ENCODE measurements around the gene S100A3. TPM values are rescaled to one million over a fixed set of nuclear protein-coding genes. Genes with fewer than 3 reads are reported as not detected.
A peak's percentile ranks its signal among the peaks of the same experiment; 100 is the strongest.

Gene S100A3
- polyA plus RNA-seq, 3 donors, result 0.31 to 0.54 TPM; not detected in 1

DNA sequence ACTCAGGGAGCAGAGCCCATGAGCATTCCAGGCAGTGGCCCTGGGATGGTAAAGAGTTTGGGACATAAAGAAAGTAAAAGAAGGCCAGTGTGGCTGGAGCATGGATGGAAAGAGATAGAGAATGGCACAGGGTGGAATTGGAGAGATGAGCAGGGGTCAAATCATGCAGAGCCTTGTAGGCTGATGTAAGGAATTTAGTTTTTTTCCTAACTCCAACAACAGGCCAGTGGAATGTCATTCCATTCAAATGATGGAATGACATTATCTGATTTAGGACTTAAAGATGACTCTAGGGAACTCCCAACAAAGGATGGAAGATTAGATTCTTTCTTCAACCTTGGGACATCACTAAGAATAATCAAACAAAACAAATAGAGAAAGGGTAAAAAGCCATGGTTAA is 29.4 kb upstream of the S100A3 start:
- Histone ChIP-seq H3K36me3 (replicated peaks in 1 of 2; ENCODE audit: control insufficient read depth in 1 of 2, insufficient read depth in 2 of 2, low read length in 2 of 2) (no peaks in the 10 kb centered on the region), H3K27me3 (ENCODE audit: control insufficient read depth in 2 of 2, insufficient read depth in 2 of 2, low read length in 2 of 2) (no peaks in the 10 kb centered on the region), H3K27ac (ENCODE audit: low read depth in 1 of 2, low read length in 2 of 2) (no peak overlapping the region), H3K9ac (ENCODE audit: insufficient read depth, low read length, poor library complexity, severe bottlenecking) (no peak overlapping the region), H3K4me2 (replicated peaks; ENCODE audit: extremely low read depth, low read length, poor library complexity, severe bottlenecking) (no peak overlapping the region), H3K4me1 (ENCODE audit: control insufficient read depth in 1 of 2, insufficient read depth in 2 of 2, low read length in 2 of 2) (peaks cover 11 to 16% of the 10 kb centered on the region in 2 donors), H3K9me3 (replicated peaks in 1 of 2; ENCODE audit: control insufficient read depth in 1 of 2, insufficient read depth in 1 of 2, low read length in 2 of 2) (no peaks in the 10 kb centered on the region), H3K79me2 (ENCODE audit: insufficient read depth, low read length) (no peaks in the 10 kb centered on the region), H3K4me3 (replicated peaks in 1 of 3; ENCODE audit: low read depth in 2 of 3, low read length in 3 of 3) (no peak overlapping the region), H4K20me1 (ENCODE audit: insufficient read depth, low read length) (no peaks in the 10 kb centered on the region), H2AFZ (ENCODE audit: insufficient read depth, low read depth, low read length, poor library complexity, severe bottlenecking) (no peak overlapping the region)
- TF ChIP-seq, protein P1, sequence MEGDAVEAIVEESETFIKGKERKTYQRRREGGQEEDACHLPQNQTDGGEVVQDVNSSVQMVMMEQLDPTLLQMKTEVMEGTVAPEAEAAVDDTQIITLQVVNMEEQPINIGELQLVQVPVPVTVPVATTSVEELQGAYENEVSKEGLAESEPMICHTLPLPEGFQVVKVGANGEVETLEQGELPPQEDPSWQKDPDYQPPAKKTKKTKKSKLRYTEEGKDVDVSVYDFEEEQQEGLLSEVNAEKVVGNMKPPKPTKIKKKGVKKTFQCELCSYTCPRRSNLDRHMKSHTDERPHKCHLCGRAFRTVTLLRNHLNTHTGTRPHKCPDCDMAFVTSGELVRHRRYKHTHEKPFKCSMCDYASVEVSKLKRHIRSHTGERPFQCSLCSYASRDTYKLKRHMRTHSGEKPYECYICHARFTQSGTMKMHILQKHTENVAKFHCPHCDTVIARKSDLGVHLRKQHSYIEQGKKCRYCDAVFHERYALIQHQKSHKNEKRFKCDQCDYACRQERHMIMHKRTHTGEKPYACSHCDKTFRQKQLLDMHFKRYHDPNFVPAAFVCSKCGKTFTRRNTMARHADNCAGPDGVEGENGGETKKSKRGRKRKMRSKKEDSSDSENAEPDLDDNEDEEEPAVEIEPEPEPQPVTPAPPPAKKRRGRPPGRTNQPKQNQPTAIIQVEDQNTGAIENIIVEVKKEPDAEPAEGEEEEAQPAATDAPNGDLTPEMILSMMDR (IDR thresholded peaks at IDR 0.05), result no peak
- no peak overlapping the region for H3K4me3 Mint-ChIP-seq
- no peak overlapping the region for H3K27ac Mint-ChIP-seq
- intact Hi-C loops (cut with micrococcal nuclease), result loop anchor here (10.0 kb wide), 2 partner anchors 46 to 214 kb away; partner anchors contain the start of genes S100A1 (in 1 of the 2) and S100A13 (in 1 of the 2)
- peaks cover 17% of the 10 kb centered on the region for H3K4me1 Mint-ChIP-seq
- peaks cover 1 to 7% (median 2%) of the 10 kb centered on the region in 3 donors for H3K27me3 Mint-ChIP-seq (ENCODE audit: low read depth in 3 of 3)
- no peaks in the 10 kb centered on the region for H3K36me3 Mint-ChIP-seq
- H3K9me3 Mint-ChIP-seq, result peaks cover 0 to 6% (median 0%) of the 10 kb centered on the region in 7 donors
- DNase-seq, result no peak

DNA sequence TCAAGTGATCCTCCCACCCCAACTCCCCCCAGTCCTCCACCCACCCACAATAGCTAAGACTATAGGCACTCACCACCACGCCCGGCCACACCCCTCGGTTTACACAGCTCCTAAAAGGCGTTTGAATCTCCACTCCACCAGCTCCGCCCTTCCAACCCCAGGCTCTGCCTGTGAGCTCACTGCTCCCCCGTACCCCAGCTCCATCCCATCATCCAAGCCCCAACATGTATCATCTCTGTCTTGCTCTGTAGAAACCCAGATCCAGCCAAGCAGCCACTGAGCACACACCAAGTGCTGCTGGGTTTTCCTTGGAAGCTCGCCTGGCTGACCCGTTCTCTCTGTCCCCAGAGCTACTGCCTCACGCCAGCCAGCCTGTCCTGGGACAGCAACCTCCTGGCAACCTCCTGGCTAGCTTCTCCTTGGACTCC is 28.6 kb upstream of the S100A3 start:
- H3K9me3 ChIP-seq (replicated peaks in 1 of 2; ENCODE audit: control insufficient read depth in 1 of 2, insufficient read depth in 1 of 2, low read length in 2 of 2), result no peaks in the 10 kb centered on the region
- Mint-ChIP-seq H3K27me3 (ENCODE audit: low read depth in 3 of 3) (peaks cover 1 to 7% (median 2%) of the 10 kb centered on the region in 3 donors), H3K4me3 (peak overlapping the region in 1 of 2 donors; percentile 22), H3K36me3 (no peaks in the 10 kb centered on the region), H3K4me1 (peaks cover 25% of the 10 kb centered on the region), H3K27ac (peak overlapping the region in 1 of 7 donors; percentile 63), H3K9me3 (peaks cover 0 to 3% (median 0%) of the 10 kb centered on the region in 7 donors)
- no peak overlapping the region for H2AFZ ChIP-seq (ENCODE audit: insufficient read depth, low read depth, low read length, poor library complexity, severe bottlenecking)
- TF ChIP-seq, protein P1 (IDR thresholded peaks at IDR 0.05), result no peak
- intact Hi-C loops (cut with micrococcal nuclease), result loop anchor here (10.0 kb wide), 2 partner anchors 47 to 213 kb away; partner anchors contain the start of genes S100A1 (in 1 of the 2) and S100A13 (in 1 of the 2)
- H3K27ac ChIP-seq (ENCODE audit: low read depth in 1 of 2, low read length in 2 of 2), result no peak overlapping the region
- H3K9ac ChIP-seq (ENCODE audit: insufficient read depth, low read length, poor library complexity, severe bottlenecking), result no peak overlapping the region
- no peaks in the 10 kb centered on the region for H3K27me3 ChIP-seq (ENCODE audit: control insufficient read depth in 2 of 2, insufficient read depth in 2 of 2, low read length in 2 of 2)
- H3K79me2 ChIP-seq (ENCODE audit: insufficient read depth, low read length), result no peaks in the 10 kb centered on the region
- H4K20me1 ChIP-seq (ENCODE audit: insufficient read depth, low read length), result no peaks in the 10 kb centered on the region
- 73% methylated on average over 9 of the region's 9 CpGs for WGBS (ENCODE audit: insufficient coverage)
- no peak overlapping the region for H3K4me2 ChIP-seq (replicated peaks; ENCODE audit: extremely low read depth, low read length, poor library complexity, severe bottlenecking)
- no peak overlapping the region for H3K4me3 ChIP-seq (replicated peaks in 1 of 3; ENCODE audit: low read depth in 2 of 3, low read length in 3 of 3)
- H3K36me3 ChIP-seq (replicated peaks in 1 of 2; ENCODE audit: control insufficient read depth in 1 of 2, insufficient read depth in 2 of 2, low read length in 2 of 2), result no peaks in the 10 kb centered on the region
- H3K4me1 ChIP-seq (ENCODE audit: control insufficient read depth in 1 of 2, insufficient read depth in 2 of 2, low read length in 2 of 2), result peaks cover 20 to 24% of the 10 kb centered on the region in 2 donors
- DNase-seq, result no peak
